ENCODE data around the gene DCDC2C.

Gene DCDC2C

GRCh38 chr2:3709225-3709624, 5.8 kb downstream of the DCDC2C start:
- no peak for DNase-seq (ENCODE audit: low read depth)

- DNase-seq (ENCODE audit: low read depth): no peak
Measured at GRCh38 chr2:3712424-3712823, 9.0 kb downstream of the DCDC2C start.

GRCh38 chr2:3712831-3713503, 9.6 kb downstream of the DCDC2C start:
- no peak for DNase-seq (ENCODE audit: low read depth)

GRCh38 chr2:3718679-3719078, 15.3 kb downstream of the DCDC2C start:
- DNase-seq (ENCODE audit: low read depth): no peak

GRCh38 chr2:3725002-3725401, 21.6 kb downstream of the DCDC2C start:
- no peak for DNase-seq (ENCODE audit: low read depth)

GRCh38 chr2:3725458-3726250, 22.3 kb downstream of the DCDC2C start:
- no peak for DNase-seq (ENCODE audit: low read depth)

GRCh38 chr2:3726511-3726910, 23.1 kb downstream of the DCDC2C start:
- DNase-seq (ENCODE audit: low read depth): no peak

GRCh38 chr2:3727397-3728045, 24.1 kb downstream of the DCDC2C start:
- no peak for DNase-seq (ENCODE audit: low read depth)

- peak; percentile 62 for DNase-seq (ENCODE audit: low read depth)
Measured at GRCh38 chr2:3728104-3729054, 25.0 kb downstream of the DCDC2C start.

- DNase-seq (ENCODE audit: low read depth): no peak
Measured at GRCh38 chr2:3729055-3729448, 25.7 kb downstream of the DCDC2C start.

GRCh38 chr2:3729786-3730185, 26.4 kb downstream of the DCDC2C start:
- no peak for DNase-seq (ENCODE audit: low read depth)

- DNase-seq (ENCODE audit: low read depth): peak; percentile 78
Measured at GRCh38 chr2:3730646-3731045, 27.3 kb downstream of the DCDC2C start.

GRCh38 chr2:3731829-3732228, 28.5 kb downstream of the DCDC2C start:
- no peak for DNase-seq (ENCODE audit: low read depth)

GRCh38 chr2:3736112-3736511, 32.7 kb downstream of the DCDC2C start:
- DNase-seq (ENCODE audit: low read depth): no peak

GRCh38 chr2:3737128-3737527, 33.8 kb downstream of the DCDC2C start:
- no peak for DNase-seq (ENCODE audit: low read depth)

- peak; percentile 68 for DNase-seq (ENCODE audit: low read depth)
Measured at GRCh38 chr2:3738454-3738853, 35.1 kb downstream of the DCDC2C start.

- DNase-seq (ENCODE audit: low read depth): no peak
Measured at GRCh38 chr2:3739313-3739712, 35.9 kb downstream of the DCDC2C start.

- peak; percentile 14 for DNase-seq (ENCODE audit: low read depth)
Measured at GRCh38 chr2:3741396-3741795, 38.0 kb downstream of the DCDC2C start.

GRCh38 chr2:3741867-3742602, 38.7 kb downstream of the DCDC2C start:
- DNase-seq (ENCODE audit: low read depth): no peak

- DNase-seq (ENCODE audit: low read depth): peak; percentile 30
Measured at GRCh38 chr2:3742743-3743508, 39.6 kb downstream of the DCDC2C start.

All from iris pigment epithelial cell (primary cell).